Parathyroid adenoma (tissue), 2 donors: ENCODE measurements around the gene ACOT7.
A peak's percentile ranks its signal among the peaks of the same experiment; 100 is the strongest.

Experiments used
- H2AFZ ChIP-seq: fragments of 300-600 bp; sonication (generic); one replicate; pipeline ENCODE4 v1.7.0; 2017; ENCODE audit warnings: antibody characterized with exemption, mild to moderate bottlenecking
- H3K27ac ChIP-seq: fragments of 300-600 bp; sonication (generic); one replicate; pipeline ENCODE4 v1.7.0; 2017
- H3K27me3 ChIP-seq: fragments of 300-600 bp; sonication (generic); one replicate; pipeline ENCODE4 v1.7.0; 2017; ENCODE audit warnings: low read length; ENCODE audit not compliant: control insufficient read depth, insufficient read depth
- H3K36me3 ChIP-seq: fragments of 300-600 bp; sonication (generic); one replicate; pipeline ENCODE4 v1.7.0; 2017; ENCODE audit warnings: low read length; ENCODE audit not compliant: control insufficient read depth, insufficient read depth
- H3K4me1 ChIP-seq: fragments of 300-600 bp; sonication (generic); one replicate; pipeline ENCODE4 v1.7.0; 2017; ENCODE audit warnings: control low read depth
- H3K4me2 ChIP-seq: fragments of 300-600 bp; sonication (generic); one replicate; pipeline ENCODE4 v1.7.0; 2017; ENCODE audit warnings: low read length
- H3K4me3 ChIP-seq: fragments of 300-600 bp; sonication (generic); one replicate; pipeline ENCODE4 v1.7.0; 2017; ENCODE audit warnings: low read depth, low read length
- H3K79me2 ChIP-seq: fragments of 300-600 bp; sonication (generic); one replicate; pipeline ENCODE4 v1.7.0; 2017; ENCODE audit warnings: control low read depth
- H3K9ac ChIP-seq: fragments of 300-600 bp; sonication (generic); one replicate; pipeline ENCODE4 v1.7.0; 2017; ENCODE audit warnings: mild to moderate bottlenecking
- H3K9me3 ChIP-seq: fragments of 300-600 bp; sonication (generic); one replicate; pipeline ENCODE4 v1.7.0; 2017; ENCODE audit warnings: low read length; ENCODE audit not compliant: control insufficient read depth
- CTCF ChIP-seq: fragments of 300-600 bp; sonication (generic); IDR thresholded peaks from one replicate; pipeline ENCODE4 v1.7.0; 2017; ENCODE audit warnings: antibody characterized with exemption, mild to moderate bottlenecking
- donor health status: primary hyperparathyroidism.

The ACOT7 gene

GRCh38 chr1:6260961-6261614 lies 132.5 kb downstream of the ACOT7 start, which contains the start of gene GPR153:
TSS of gene GPR153 (minus strand) at chr1:6261098. CDS start at chr1:6254905, 6,193 bp downstream.
- Histone ChIP-seq H3K9me3 (no peaks in the 10 kb centered on the region), H3K27me3 (no peaks in the 10 kb centered on the region), H3K4me1 (peaks cover 2% of the 10 kb centered on the region), H3K27ac (no peak within 1 kb of the TSS), H3K79me2 (no peaks in the 10 kb centered on the region), H3K36me3 (no peaks in the 10 kb centered on the region), H3K4me3 (peak within 1 kb of the TSS; percentile 27), H2AFZ (peak within 1 kb of the TSS; percentile 78), H3K9ac (no peak within 1 kb of the TSS), H3K4me2 (peak within 1 kb of the TSS; percentile 63)
- TF ChIP-seq CTCF: no peak

GRCh38 chr1:6260433-6260934 lies 133.1 kb downstream of the ACOT7 start:
- Histone ChIP-seq H3K27me3 (no peaks in the 10 kb centered on the region), H3K4me3 (peak overlapping the region; percentile 27), H3K9me3 (no peaks in the 10 kb centered on the region), H3K27ac (no peak overlapping the region), H3K4me2 (peak overlapping the region; percentile 49), H3K36me3 (no peaks in the 10 kb centered on the region), H3K79me2 (no peaks in the 10 kb centered on the region), H3K9ac (no peak overlapping the region), H3K4me1 (peaks cover 2% of the 10 kb centered on the region), H2AFZ (peak overlapping the region; percentile 38)
- TF ChIP-seq CTCF: no peak

- Histone ChIP-seq H3K36me3 (no peaks in the 10 kb centered on the region), H3K9ac (no peak overlapping the region), H3K9me3 (no peaks in the 10 kb centered on the region), H2AFZ (peak overlapping the region; percentile 50), H3K27ac (no peak overlapping the region), H3K4me2 (peak overlapping the region; percentile 61), H3K4me3 (no peak overlapping the region), H3K4me1 (peaks cover 2% of the 10 kb centered on the region), H3K79me2 (no peaks in the 10 kb centered on the region), H3K27me3 (no peaks in the 10 kb centered on the region)
- no peak for TF ChIP-seq CTCF
Observed at GRCh38 chr1:6259491-6260362, 133.8 kb downstream of the ACOT7 start.

- no peak for TF ChIP-seq CTCF
- no peak overlapping the region for H3K27ac ChIP-seq
- no peak overlapping the region for H2AFZ ChIP-seq
- peaks cover 2% of the 10 kb centered on the region for H3K4me1 ChIP-seq
- H3K9ac ChIP-seq: no peak overlapping the region
- no peaks in the 10 kb centered on the region for H3K27me3 ChIP-seq
- no peaks in the 10 kb centered on the region for H3K36me3 ChIP-seq
- no peaks in the 10 kb centered on the region for H3K9me3 ChIP-seq
- H3K4me3 ChIP-seq: no peak overlapping the region
- H3K79me2 ChIP-seq: no peaks in the 10 kb centered on the region
- H3K4me2 ChIP-seq: no peak overlapping the region
Observed at GRCh38 chr1:6258675-6259074, 134.9 kb downstream of the ACOT7 start.
